ENCODE results near the gene HES3.

HES3 gene

GRCh38 chr1:6222636-6223035 is 21.3 kb upstream of the HES3 start:
- no peak overlapping the region for H3K4me3 ChIP-seq (ENCODE audit: insufficient read depth, low read length, poor library complexity, severe bottlenecking)
- no peak overlapping the region for H2AFZ ChIP-seq (ENCODE audit: low read depth, low read length, severe bottlenecking)
- H3K4me2 ChIP-seq (ENCODE audit: low read depth, low read length, poor library complexity, severe bottlenecking), result no peak overlapping the region
- TF ChIP-seq EZH2phosphoT487 (conservative IDR thresholded peaks at IDR 0.05; ENCODE audit: low read length), result no peak
- TF ChIP-seq, protein P1, sequence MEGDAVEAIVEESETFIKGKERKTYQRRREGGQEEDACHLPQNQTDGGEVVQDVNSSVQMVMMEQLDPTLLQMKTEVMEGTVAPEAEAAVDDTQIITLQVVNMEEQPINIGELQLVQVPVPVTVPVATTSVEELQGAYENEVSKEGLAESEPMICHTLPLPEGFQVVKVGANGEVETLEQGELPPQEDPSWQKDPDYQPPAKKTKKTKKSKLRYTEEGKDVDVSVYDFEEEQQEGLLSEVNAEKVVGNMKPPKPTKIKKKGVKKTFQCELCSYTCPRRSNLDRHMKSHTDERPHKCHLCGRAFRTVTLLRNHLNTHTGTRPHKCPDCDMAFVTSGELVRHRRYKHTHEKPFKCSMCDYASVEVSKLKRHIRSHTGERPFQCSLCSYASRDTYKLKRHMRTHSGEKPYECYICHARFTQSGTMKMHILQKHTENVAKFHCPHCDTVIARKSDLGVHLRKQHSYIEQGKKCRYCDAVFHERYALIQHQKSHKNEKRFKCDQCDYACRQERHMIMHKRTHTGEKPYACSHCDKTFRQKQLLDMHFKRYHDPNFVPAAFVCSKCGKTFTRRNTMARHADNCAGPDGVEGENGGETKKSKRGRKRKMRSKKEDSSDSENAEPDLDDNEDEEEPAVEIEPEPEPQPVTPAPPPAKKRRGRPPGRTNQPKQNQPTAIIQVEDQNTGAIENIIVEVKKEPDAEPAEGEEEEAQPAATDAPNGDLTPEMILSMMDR (IDR thresholded peaks at IDR 0.05; ENCODE audit: insufficient read depth, low read length, poor library complexity, severe bottlenecking), result no peak
- no peaks in the 10 kb centered on the region for H3K27me3 ChIP-seq (ENCODE audit: low read length)
- no peaks in the 10 kb centered on the region for H3K9me2 ChIP-seq (replicated peaks; ENCODE audit: insufficient read depth, low read length)
- no peaks in the 10 kb centered on the region for H3K79me2 ChIP-seq (ENCODE audit: insufficient read depth, low read length)
- no peaks in the 10 kb centered on the region for H3K9me3 ChIP-seq (ENCODE audit: insufficient read depth, low read length)
- H3K36me3 ChIP-seq (ENCODE audit: low read length), result no peaks in the 10 kb centered on the region
- no peaks in the 10 kb centered on the region for H3F3A ChIP-seq (ENCODE audit: insufficient read depth)
- no peak overlapping the region for H3K27ac ChIP-seq (ENCODE audit: low read depth, low read length)
- H3K9ac ChIP-seq (ENCODE audit: low read length), result no peak overlapping the region
- no peaks in the 10 kb centered on the region for H4K20me1 ChIP-seq (ENCODE audit: low read depth, low read length)

GRCh38 chr1:6223617-6224016 is 20.4 kb upstream of the HES3 start:
- Histone ChIP-seq H3K36me3 (ENCODE audit: low read length) (no peaks in the 10 kb centered on the region), H3F3A (ENCODE audit: insufficient read depth) (no peaks in the 10 kb centered on the region), H3K27ac (ENCODE audit: low read depth, low read length) (no peak overlapping the region), H3K79me2 (ENCODE audit: insufficient read depth, low read length) (no peaks in the 10 kb centered on the region), H3K9ac (ENCODE audit: low read length) (no peak overlapping the region), H3K4me3 (ENCODE audit: insufficient read depth, low read length, poor library complexity, severe bottlenecking) (no peak overlapping the region), H3K27me3 (ENCODE audit: low read length) (no peaks in the 10 kb centered on the region), H4K20me1 (ENCODE audit: low read depth, low read length) (no peaks in the 10 kb centered on the region), H3K9me2 (replicated peaks; ENCODE audit: insufficient read depth, low read length) (no peaks in the 10 kb centered on the region), H3K9me3 (ENCODE audit: insufficient read depth, low read length) (no peaks in the 10 kb centered on the region), H3K4me2 (ENCODE audit: low read depth, low read length, poor library complexity, severe bottlenecking) (no peak overlapping the region), H2AFZ (ENCODE audit: low read depth, low read length, severe bottlenecking) (no peak overlapping the region)
- TF ChIP-seq, protein P1 (IDR thresholded peaks at IDR 0.05; ENCODE audit: insufficient read depth, low read length, poor library complexity, severe bottlenecking), result no peak
- no peak for TF ChIP-seq EZH2phosphoT487 (conservative IDR thresholded peaks at IDR 0.05; ENCODE audit: low read length)

GRCh38 chr1:6224718-6225117 is 19.3 kb upstream of the HES3 start:
- Histone ChIP-seq H3K4me3 (ENCODE audit: insufficient read depth, low read length, poor library complexity, severe bottlenecking) (no peak overlapping the region), H4K20me1 (ENCODE audit: low read depth, low read length) (no peaks in the 10 kb centered on the region), H3F3A (ENCODE audit: insufficient read depth) (no peaks in the 10 kb centered on the region), H3K36me3 (ENCODE audit: low read length) (no peaks in the 10 kb centered on the region), H3K4me2 (ENCODE audit: low read depth, low read length, poor library complexity, severe bottlenecking) (no peak overlapping the region), H3K9me2 (replicated peaks; ENCODE audit: insufficient read depth, low read length) (no peaks in the 10 kb centered on the region), H2AFZ (ENCODE audit: low read depth, low read length, severe bottlenecking) (no peak overlapping the region), H3K9ac (ENCODE audit: low read length) (no peak overlapping the region), H3K27me3 (ENCODE audit: low read length) (no peaks in the 10 kb centered on the region), H3K27ac (ENCODE audit: low read depth, low read length) (no peak overlapping the region), H3K9me3 (ENCODE audit: insufficient read depth, low read length) (no peaks in the 10 kb centered on the region), H3K79me2 (ENCODE audit: insufficient read depth, low read length) (no peaks in the 10 kb centered on the region)
- no peak for TF ChIP-seq EZH2phosphoT487 (conservative IDR thresholded peaks at IDR 0.05; ENCODE audit: low read length)
- TF ChIP-seq, protein P1 (IDR thresholded peaks at IDR 0.05; ENCODE audit: insufficient read depth, low read length, poor library complexity, severe bottlenecking), result no peak
